GM18868 (cell line): Measurements from ENCODE around the gene PSPC1.
"Not testable (repeated sequence)": the region's sequence is repeated elsewhere in the genome, so short reads cannot be mapped to it uniquely, and the experiment has no call there.

Experiments used
- ATAC-seq: cut with Tn5 transposase; IDR thresholded peaks from one replicate; pipeline ENCODE4 v1.9.1; 2021; ENCODE audit warnings: mild to moderate bottlenecking, moderate library complexity; ENCODE audit not compliant: unreplicated experiment

PSPC1 gene

GRCh38 chr13:19766591-19766990, 16.2 kb downstream of the PSPC1 start:
- ATAC-seq = no peak

- ATAC-seq = no peak
These were observed 18.5 kb downstream of the PSPC1 start for GRCh38 chr13:19764237-19764636.

GRCh38 chr13:19763618-19764017, 19.1 kb downstream of the PSPC1 start:
- ATAC-seq = no peak

GRCh38 chr13:19759669-19760068, 23.1 kb downstream of the PSPC1 start:
- no peak for ATAC-seq

GRCh38 chr13:19742643-19743042, 40.1 kb downstream of the PSPC1 start:
- no peak for ATAC-seq

GRCh38 chr13:19737844-19738557, 44.7 kb downstream of the PSPC1 start:
- ATAC-seq = no peak

GRCh38 chr13:19726611-19727010, 56.1 kb downstream of the PSPC1 start:
- no peak for ATAC-seq

GRCh38 chr13:19725320-19725719, 57.4 kb downstream of the PSPC1 start:
- ATAC-seq = no peak

- ATAC-seq = no peak
These were observed 62.7 kb downstream of the PSPC1 start for GRCh38 chr13:19720039-19720438.

- no peak for ATAC-seq
These were observed 69.4 kb downstream of the PSPC1 start for GRCh38 chr13:19713186-19713965.

- not testable (repeated sequence) for ATAC-seq
These were observed 73.0 kb downstream of the PSPC1 start for GRCh38 chr13:19709782-19710181.

- not testable (repeated sequence) for ATAC-seq
These were observed 73.7 kb downstream of the PSPC1 start for GRCh38 chr13:19709039-19709438.

GRCh38 chr13:19704256-19704655, 78.5 kb downstream of the PSPC1 start:
- not testable (repeated sequence) for ATAC-seq

- not testable (repeated sequence) for ATAC-seq
These were observed 81.1 kb downstream of the PSPC1 start for GRCh38 chr13:19701619-19702018.

GRCh38 chr13:19700963-19701362, 81.8 kb downstream of the PSPC1 start:
- not testable (repeated sequence) for ATAC-seq

GRCh38 chr13:19695829-19696228, 86.9 kb downstream of the PSPC1 start:
- no peak for ATAC-seq

GRCh38 chr13:19695428-19695827, 87.3 kb downstream of the PSPC1 start:
- no peak for ATAC-seq

GRCh38 chr13:19691447-19691846, 91.3 kb downstream of the PSPC1 start:
- not testable (repeated sequence) for ATAC-seq

- ATAC-seq = no peak
These were observed 97.3 kb downstream of the PSPC1 start for GRCh38 chr13:19685437-19685836.

- ATAC-seq = no peak
These were observed 97.7 kb downstream of the PSPC1 start for GRCh38 chr13:19685034-19685433.

GRCh38 chr13:19681517-19681916, 101.2 kb downstream of the PSPC1 start:
- ATAC-seq = peak; percentile 49

GRCh38 chr13:19680751-19681150, 102.0 kb downstream of the PSPC1 start:
- ATAC-seq = no peak
